HepG2 (cell line): Measurements from ENCODE around the gene APOC4. TPM values are rescaled to one million over a fixed set of nuclear protein-coding genes. Genes with fewer than 3 reads are reported as not detected.
A peak's percentile ranks its signal among the peaks of the same experiment; 100 is the strongest.

Source experiments
- ATAC-seq: fragments of 200-7000 bp; cut with Tn5 transposase; 3 replicates; pipeline ENCODE4 v1.9.1; 2020; ENCODE audit warnings: mild to moderate bottlenecking, moderate library complexity
- BruUV-seq: library from RNA; stranded (reverse); fragments of 400-500 nt; replicated peaks from 2 replicates; lab custom pipeline; 2021; lab: Mats Ljungman, UMichigan
- CTCF ChIA-PET: fragments of 300-600 bp; formaldehyde crosslinking; extraction: SDS; loops from one replicate; lab custom pipeline; 2021; ENCODE audit warnings: low total read pairs, inconsistent platforms, low intra/inter-chr PET ratio; lab: Yijun Ruan, JAX
- POLR2A ChIA-PET: fragments of 350-600 bp; sonication (Branson Sonifier 250); formaldehyde crosslinking; loops from one replicate; lab custom pipeline; 2020; ENCODE audit warnings: antibody characterized with exemption, inconsistent platforms; lab: Yijun Ruan, JAX
- DNase-seq: peaks from one replicate; pipeline ENCODE4 v3.0.0-alpha.2; 2015; ENCODE audit warnings: low spot score
- FAIRE-seq: peaks from 3 replicates; lab custom pipeline; 2011; peaks lifted over from hg19 to GRCh38; lab: Jason Lieb, UNC
- H2AFZ ChIP-seq: one replicate; pipeline ENCODE4 v1.6.1; 2011; ENCODE audit warnings: low read length, inconsistent platforms
- H3K27ac ChIP-seq: fragments of 300-600 bp; 3 replicates; pipeline ENCODE4 v1.8.0; 2011; ENCODE audit warnings: mixed run types, mild to moderate bottlenecking, mixed read lengths, low read length, inconsistent platforms; ENCODE audit not compliant: insufficient read depth; ENCODE audit errors: extremely low read length
- H3K27me3 ChIP-seq, 2 experiments: fragments of 200-600 bp in 1 of 2; 2 replicates in 1 of 2; 3 replicates in 1 of 2; pipeline versions ENCODE4 v1.6.0 to v1.8.0; 2011; ENCODE audit warnings: low read length in 2 of 2, mild to moderate bottlenecking in 2 of 2, moderate library complexity in 2 of 2, inconsistent platforms in 1 of 2; ENCODE audit not compliant: insufficient read depth in 2 of 2, control insufficient read depth in 1 of 2
- H3K36me3 ChIP-seq, 2 experiments: fragments of 200-600 bp in 1 of 2; replicated peaks in 1 of 2; 2 replicates in 1 of 2; 3 replicates in 1 of 2; pipeline versions ENCODE4 v1.5.1 to v1.8.0; 2011; ENCODE audit warnings: low read length in 2 of 2, inconsistent platforms in 1 of 2; ENCODE audit not compliant: insufficient read depth in 2 of 2, control insufficient read depth in 1 of 2
- H3K4me1 ChIP-seq: 2 replicates; pipeline ENCODE4 v1.5.1; 2012; ENCODE audit warnings: low read length, inconsistent platforms; ENCODE audit not compliant: insufficient read depth
- H3K4me2 ChIP-seq: 2 replicates; pipeline ENCODE4 v1.6.0; 2011; ENCODE audit warnings: low read depth, low read length, inconsistent platforms
- H3K4me3 ChIP-seq, 3 experiments: fragments of 200-600 bp in 1 of 3; sonication (generic), shearing (Covaris generic) in 1 of 3; replicated peaks in 1 of 3; 2 replicates each; pipeline ENCODE4 v1.5.1; 2011 to 2016; ENCODE audit warnings: low read length in 3 of 3, inconsistent platforms in 2 of 3, low read depth in 2 of 3, mild to moderate bottlenecking in 2 of 3, control low read depth in 1 of 3, mixed read lengths in 1 of 3; ENCODE audit not compliant: insufficient read depth in 1 of 3
- H3K79me2 ChIP-seq: one replicate; pipeline ENCODE4 v1.6.1; 2011; ENCODE audit warnings: low read length, inconsistent platforms; ENCODE audit not compliant: insufficient read depth
- H3K9ac ChIP-seq: 2 replicates; pipeline ENCODE4 v1.6.0; 2011; ENCODE audit warnings: mild to moderate bottlenecking, low read depth, low read length, inconsistent platforms; ENCODE audit not compliant: insufficient read depth
- H3K9me3 ChIP-seq: 2 replicates; pipeline ENCODE4 v1.5.1; 2012; ENCODE audit warnings: mild to moderate bottlenecking, low read length
- H4K20me1 ChIP-seq: 2 replicates; pipeline ENCODE4 v1.6.0; 2011; ENCODE audit warnings: inconsistent platforms, mild to moderate bottlenecking, low read length, moderate library complexity; ENCODE audit not compliant: insufficient read depth
- POLR2A ChIP-seq, 2 experiments: IDR thresholded peaks; 2 replicates each; pipeline ENCODE4 v1.6.1; 2011; ENCODE audit warnings: low read depth in 2 of 2, low read length in 2 of 2, mild to moderate bottlenecking in 1 of 2, moderate library complexity in 1 of 2; ENCODE audit not compliant: insufficient read depth in 1 of 2
- RBFOX2 ChIP-seq: fragments of 200-400 bp; formaldehyde crosslinking; IDR thresholded peaks from 2 replicates; pipeline ENCODE4 v1.6.1; 2017; ENCODE audit warnings: low read depth, mild to moderate bottlenecking, low read length
- ZFP82 ChIP-seq: sonication (generic); formaldehyde crosslinking; IDR thresholded peaks from 2 replicates; pipeline ENCODE4 v1.5.1; 2020; ENCODE audit warnings: mild to moderate bottlenecking, missing genetic modification reagents, borderline replicate concordance
- ZSCAN22 ChIP-seq: sonication (generic); formaldehyde crosslinking; IDR thresholded peaks from 2 replicates; pipeline ENCODE4 v1.4.0; 2020; ENCODE audit warnings: mild to moderate bottlenecking, missing genetic modification reagents
- WGBS: methylation state at CpG from one replicate; pipeline ENCODE4 v1.1.6; 2017; ENCODE audit warnings: low lambda C conversion rate; 5-methylcytosine and 5-hydroxymethylcytosine counted together
- in situ Hi-C: cut with HindIII; loops from 2 replicates; pipeline ENCODE4 v1.10.0; 2017; ENCODE audit warnings: low pct_unique_long_range_greater_than_20kb; ENCODE audit not compliant: extremely low pct_ligation_motif_present
- intact Hi-C: fragments of 100-400 bp; cut with micrococcal nuclease; formaldehyde crosslinking; loops from one replicate; pipeline ENCODE4 v1.10.0; 2022; ENCODE audit not compliant: unreplicated experiment
- polyA plus RNA-seq, 8 experiments: library from polyadenylated mRNA; depleted of rRNA in 3 of 8; stranded (reverse) in 7 of 8; unstranded in 1 of 8; fragments of >200 nt; fragmentation: Illumina TruSeq in 4 of 8; extraction: Trizol in 4 of 8; gene quantifications; 2 replicates each; pipeline versions ENCODE4 v1.2.1 to v1.2.3, GENCODE V29; 2011 to 2016; ENCODE audit warnings: low read depth in 4 of 8, missing spikeins in 1 of 8, mixed read lengths in 1 of 8; ENCODE audit not compliant: insufficient read depth in 1 of 8
- total RNA-seq, 5 experiments: library from RNA; depleted of rRNA; stranded (reverse); fragments of >200 nt; fragmentation: Illumina TruSeq; extraction: Trizol; gene quantifications; 2 replicates each; pipeline ENCODE4 v1.2.3, GENCODE V29; 2016; ENCODE audit warnings: low read depth in 1 of 5
- TF ChIP-seq, protein P1 (sequence below): sonication (generic); formaldehyde crosslinking; IDR thresholded peaks from 2 replicates; pipeline ENCODE4 v1.8.1; 2023; ENCODE audit warnings: mild to moderate bottlenecking, missing genetic modification reagents

APOC4 gene
- total and polyA plus RNA-seq, 2 of the 13 experiments (the other 11 are each of a cell fraction or from before 2014, with no cell fraction given) = 0.46 TPM; not detected in 1

- POLR2A ChIA-PET = interaction anchor here (1.1 to 7.3 kb wide), 9 partner anchors 9 to 58 kb away, joined by 3 to 119 read pairs (median 18); partner anchors contain the start of genes APOC1, APOE and TOMM40
- Histone ChIP-seq H4K20me1 (no peaks in the 10 kb centered on the region), H2AFZ (no peak overlapping the region), H3K9ac (peak overlapping the region; percentile 43; the same call in 1 of the 2 replicates), H3K27me3 (no peaks in the 10 kb centered on the region; a peak in 1 of 5 replicates), H3K4me2 (peak overlapping the region; percentile 87), H3K4me1 (peaks cover 81% of the 10 kb centered on the region), H3K9me3 (no peaks in the 10 kb centered on the region), H3K79me2 (peaks cover 29% of the 10 kb centered on the region), H3K4me3 (peak overlapping the region in 1 of 3 experiments; percentile 79; a peak in 3 of 6 replicates), H3K36me3 (peaks cover 4 to 7% of the 10 kb centered on the region in 2 experiments), H3K27ac (peak overlapping the region; percentile 46)
- in situ Hi-C loops = loop anchor here (5.0 kb wide), 1 partner anchor 36 kb away; the partner anchor contains the start of gene APOC1
- TF ChIP-seq POLR2A (IDR thresholded peaks at IDR 0.05; ENCODE audit: insufficient read depth in 1 of 2, low read depth in 2 of 2, low read length in 2 of 2) (peak in 1 of 2 experiments; percentile 58; a peak in 2 of 4 replicates), RBFOX2 (peak; percentile 63)
- TF ChIP-seq, protein P1, sequence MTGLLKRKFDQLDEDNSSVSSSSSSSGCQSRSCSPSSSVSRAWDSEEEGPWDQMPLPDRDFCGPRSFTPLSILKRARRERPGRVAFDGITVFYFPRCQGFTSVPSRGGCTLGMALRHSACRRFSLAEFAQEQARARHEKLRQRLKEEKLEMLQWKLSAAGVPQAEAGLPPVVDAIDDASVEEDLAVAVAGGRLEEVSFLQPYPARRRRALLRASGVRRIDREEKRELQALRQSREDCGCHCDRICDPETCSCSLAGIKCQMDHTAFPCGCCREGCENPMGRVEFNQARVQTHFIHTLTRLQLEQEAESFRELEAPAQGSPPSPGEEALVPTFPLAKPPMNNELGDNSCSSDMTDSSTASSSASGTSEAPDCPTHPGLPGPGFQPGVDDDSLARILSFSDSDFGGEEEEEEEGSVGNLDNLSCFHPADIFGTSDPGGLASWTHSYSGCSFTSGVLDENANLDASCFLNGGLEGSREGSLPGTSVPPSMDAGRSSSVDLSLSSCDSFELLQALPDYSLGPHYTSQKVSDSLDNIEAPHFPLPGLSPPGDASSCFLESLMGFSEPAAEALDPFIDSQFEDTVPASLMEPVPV (CRISPR knock-in tag) = no peak
- WGBS = 94% methylated on average over 3 of the region's 5 CpGs
- DNase-seq (no peak), FAIRE-seq (no peak), ATAC-seq (no peak)
- BruUV-seq = no TSS peak
- CTCF ChIA-PET = no interaction called here
- intact Hi-C loops = no loop called here
These were observed 6.2 kb downstream of the APOC4 start for GRCh38 chr19:44948237-44948636.

GRCh38 chr19:44948763-44949374, 6.8 kb downstream of the APOC4 start:
- 97% methylated on average over 5 of the region's 5 CpGs for WGBS
- Histone ChIP-seq H4K20me1 (no peaks in the 10 kb centered on the region), H3K4me1 (peaks cover 81% of the 10 kb centered on the region), H3K36me3 (peaks cover 4 to 7% of the 10 kb centered on the region in 2 experiments), H3K9me3 (no peaks in the 10 kb centered on the region), H3K79me2 (peaks cover 29% of the 10 kb centered on the region), H2AFZ (no peak overlapping the region), H3K4me3 (no peak overlapping the region), H3K27ac (peak overlapping the region; percentile 68), H3K27me3 (no peaks in the 10 kb centered on the region; a peak in 1 of 5 replicates), H3K9ac (no peak overlapping the region), H3K4me2 (peak overlapping the region; percentile 87; the same call in 1 of the 2 replicates)
- POLR2A ChIA-PET = interaction anchor here (1.2 to 7.3 kb wide), 9 partner anchors 10 to 44 kb away, joined by 3 to 119 read pairs (median 18); partner anchors contain the start of genes APOC1 and APOE
- in situ Hi-C loops = loop anchor here (5.0 kb wide), 1 partner anchor 37 kb away; the partner anchor contains the start of gene APOC1
- DNase-seq (no peak), ATAC-seq (no peak), FAIRE-seq (no peak)
- intact Hi-C loops = no loop called here
- TF ChIP-seq ZSCAN22 (CRISPR knock-in tag) (peak; percentile 93; the same call in 1 of the 2 replicates), ZFP82 (CRISPR knock-in tag) (no peak)
- CTCF ChIA-PET = interaction anchor here (1.3 kb wide), 1 partner anchor 38 kb away, joined by 3 read pairs; no protein-coding TSS in a partner anchor
- BruUV-seq = no TSS peak
